GM12865 (cell line): ENCODE data around the gene COA5.

ENCODE experiments used
- DNase-seq: peaks from one replicate; pipeline ENCODE4 v3.0.0; 2010; ENCODE audit warnings: low read depth
- H3K4me3 ChIP-seq: 2 replicates; pipeline ENCODE4 v1.5.1; 2011; ENCODE audit warnings: mild to moderate bottlenecking, low read depth, low read length, control low read depth
- CTCF ChIP-seq: IDR thresholded peaks from 2 replicates; pipeline ENCODE4 v1.5.1; 2011; ENCODE audit warnings: low read length, control low read depth, low read depth, inconsistent platforms; ENCODE audit not compliant: insufficient read depth; ENCODE audit errors: missing control alignments

COA5 gene

GRCh38 chr2:98648451-98648850, 40.1 kb upstream of the COA5 start:
- no peak overlapping the region for H3K4me3 ChIP-seq
- DNase-seq = peak; percentile 13
- no peak for TF ChIP-seq CTCF

GRCh38 chr2:98647636-98648035, 39.3 kb upstream of the COA5 start:
- TF ChIP-seq CTCF = no peak
- no peak for DNase-seq

GRCh38 chr2:98643496-98644100, 35.3 kb upstream of the COA5 start:
- TF ChIP-seq CTCF = no peak
- DNase-seq = no peak
- H3K4me3 ChIP-seq = no peak overlapping the region

More at GRCh38 chr2:98647636-98648035, 39.3 kb upstream of the COA5 start:
- no peak overlapping the region for H3K4me3 ChIP-seq

GRCh38 chr2:98637401-98638147, 29.3 kb upstream of the COA5 start:
- H3K4me3 ChIP-seq = no peak overlapping the region
- DNase-seq = peak; percentile 86
- TF ChIP-seq CTCF = no peak

- no peak overlapping the region for H3K4me3 ChIP-seq
- peak; percentile 25 for DNase-seq
- peak; percentile 41 for TF ChIP-seq CTCF
Measured at GRCh38 chr2:98634406-98635092, 26.2 kb upstream of the COA5 start.

GRCh38 chr2:98632351-98632750, 24.0 kb upstream of the COA5 start:
- DNase-seq = no peak
- TF ChIP-seq CTCF = no peak
- no peak overlapping the region for H3K4me3 ChIP-seq
